Measurements from ENCODE around the gene HAPLN1.

- TF ChIP-seq EZH2 (IDR thresholded peaks at IDR 0.05) (no peak), POLR2AphosphoS5 (IDR thresholded peaks at IDR 0.05; ENCODE audit: borderline replicate concordance, low read depth, low read length) (no peak)
These were observed 18.8 kb downstream of the HAPLN1 start for GRCh38 chr5:83701886-83702285.

Data from SK-N-MC (cell line).